Measurements from ENCODE around the gene ANO1.

ANO1 gene

DNA sequence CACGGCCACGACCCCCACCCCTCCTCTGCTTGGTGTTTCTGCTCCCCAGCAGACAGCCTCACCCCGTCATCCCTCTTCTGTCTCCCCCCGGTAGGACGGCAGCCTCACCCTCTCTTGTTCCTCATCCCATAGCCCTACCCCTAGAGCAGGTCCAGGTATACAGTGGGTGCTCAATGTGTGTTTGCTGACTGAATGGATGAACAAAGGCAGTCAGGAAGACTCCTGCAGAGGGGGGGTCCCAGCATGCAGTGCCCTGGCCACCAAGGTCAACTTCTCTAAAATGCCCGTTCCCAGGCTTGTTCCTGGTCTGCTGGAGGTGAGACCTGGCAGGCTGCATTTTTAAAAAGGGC, 90.3 kb downstream of the ANO1 start:
- ATAC-seq: no peak
- no peak for TF ChIP-seq TOX (CRISPR knock-in tag; IDR thresholded peaks at IDR 0.05; ENCODE audit: borderline replicate concordance)
- TF ChIP-seq, protein P1, sequence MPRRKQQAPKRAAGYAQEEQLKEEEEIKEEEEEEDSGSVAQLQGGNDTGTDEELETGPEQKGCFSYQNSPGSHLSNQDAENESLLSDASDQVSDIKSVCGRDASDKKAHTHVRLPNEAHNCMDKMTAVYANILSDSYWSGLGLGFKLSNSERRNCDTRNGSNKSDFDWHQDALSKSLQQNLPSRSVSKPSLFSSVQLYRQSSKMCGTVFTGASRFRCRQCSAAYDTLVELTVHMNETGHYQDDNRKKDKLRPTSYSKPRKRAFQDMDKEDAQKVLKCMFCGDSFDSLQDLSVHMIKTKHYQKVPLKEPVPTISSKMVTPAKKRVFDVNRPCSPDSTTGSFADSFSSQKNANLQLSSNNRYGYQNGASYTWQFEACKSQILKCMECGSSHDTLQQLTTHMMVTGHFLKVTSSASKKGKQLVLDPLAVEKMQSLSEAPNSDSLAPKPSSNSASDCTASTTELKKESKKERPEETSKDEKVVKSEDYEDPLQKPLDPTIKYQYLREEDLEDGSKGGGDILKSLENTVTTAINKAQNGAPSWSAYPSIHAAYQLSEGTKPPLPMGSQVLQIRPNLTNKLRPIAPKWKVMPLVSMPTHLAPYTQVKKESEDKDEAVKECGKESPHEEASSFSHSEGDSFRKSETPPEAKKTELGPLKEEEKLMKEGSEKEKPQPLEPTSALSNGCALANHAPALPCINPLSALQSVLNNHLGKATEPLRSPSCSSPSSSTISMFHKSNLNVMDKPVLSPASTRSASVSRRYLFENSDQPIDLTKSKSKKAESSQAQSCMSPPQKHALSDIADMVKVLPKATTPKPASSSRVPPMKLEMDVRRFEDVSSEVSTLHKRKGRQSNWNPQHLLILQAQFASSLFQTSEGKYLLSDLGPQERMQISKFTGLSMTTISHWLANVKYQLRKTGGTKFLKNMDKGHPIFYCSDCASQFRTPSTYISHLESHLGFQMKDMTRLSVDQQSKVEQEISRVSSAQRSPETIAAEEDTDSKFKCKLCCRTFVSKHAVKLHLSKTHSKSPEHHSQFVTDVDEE (CRISPR knock-in tag; IDR thresholded peaks at IDR 0.05): no peak
- TF ChIP-seq POU6F1 (CRISPR knock-in tag; IDR thresholded peaks at IDR 0.05; ENCODE audit: borderline replicate concordance, low read depth): no peak
- no peak for TF ChIP-seq ARNTL (CRISPR knock-in tag; IDR thresholded peaks at IDR 0.05; ENCODE audit: borderline replicate concordance, low read depth)
- no peak for TF ChIP-seq GLIS3 (CRISPR knock-in tag; IDR thresholded peaks at IDR 0.05)
- no peak for TF ChIP-seq OSR1 (CRISPR knock-in tag; IDR thresholded peaks at IDR 0.05)
- no peak for TF ChIP-seq SNAI2 (CRISPR knock-in tag; IDR thresholded peaks at IDR 0.05)
- no peak for TF ChIP-seq ZFP30 (CRISPR knock-in tag; IDR thresholded peaks at IDR 0.05)
- no peak for TF ChIP-seq RARB (CRISPR knock-in tag; IDR thresholded peaks at IDR 0.05)
- TF ChIP-seq ZNF70 (CRISPR knock-in tag; IDR thresholded peaks at IDR 0.05): no peak
- TF ChIP-seq ZNF565 (CRISPR knock-in tag; conservative IDR thresholded peaks at IDR 0.05; ENCODE audit: low read depth): no peak

DNA sequence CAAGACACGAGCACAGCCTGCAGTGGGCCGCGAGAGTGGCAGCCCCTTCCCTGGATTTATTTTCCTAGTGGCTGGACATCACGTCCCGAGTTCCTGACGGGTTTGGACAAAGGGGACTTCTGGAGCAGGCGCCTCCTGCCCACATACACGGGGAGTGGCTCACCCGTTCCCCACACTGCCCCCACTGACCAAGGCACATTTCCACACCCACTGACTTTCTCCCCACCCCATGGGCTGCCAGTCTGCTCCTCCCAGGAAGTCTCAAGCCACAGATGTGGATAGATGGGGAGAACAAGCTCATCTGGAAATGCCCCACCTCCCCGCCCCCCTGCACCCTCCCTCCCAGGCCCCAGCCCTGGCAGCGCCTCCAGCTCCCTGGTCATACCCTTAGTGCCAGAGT, 91.0 kb downstream of the ANO1 start:
- TF ChIP-seq OSR1 (CRISPR knock-in tag; IDR thresholded peaks at IDR 0.05) (no peak), ESRRG (CRISPR knock-in tag; IDR thresholded peaks at IDR 0.05) (no peak), ZFP3 (CRISPR knock-in tag; IDR thresholded peaks at IDR 0.05) (no peak), BACH2 (CRISPR knock-in tag; IDR thresholded peaks at IDR 0.05; ENCODE audit: borderline replicate concordance) (no peak), ZNF565 (CRISPR knock-in tag; conservative IDR thresholded peaks at IDR 0.05; ENCODE audit: low read depth) (no peak), ZNF8 (CRISPR knock-in tag; IDR thresholded peaks at IDR 0.05) (no peak), POU6F1 (CRISPR knock-in tag; IDR thresholded peaks at IDR 0.05; ENCODE audit: borderline replicate concordance, low read depth) (no peak), SNAI2 (CRISPR knock-in tag; IDR thresholded peaks at IDR 0.05) (no peak), ZFP30 (CRISPR knock-in tag; IDR thresholded peaks at IDR 0.05) (no peak), RARB (CRISPR knock-in tag; IDR thresholded peaks at IDR 0.05) (no peak)
- no peak for ATAC-seq

DNA sequence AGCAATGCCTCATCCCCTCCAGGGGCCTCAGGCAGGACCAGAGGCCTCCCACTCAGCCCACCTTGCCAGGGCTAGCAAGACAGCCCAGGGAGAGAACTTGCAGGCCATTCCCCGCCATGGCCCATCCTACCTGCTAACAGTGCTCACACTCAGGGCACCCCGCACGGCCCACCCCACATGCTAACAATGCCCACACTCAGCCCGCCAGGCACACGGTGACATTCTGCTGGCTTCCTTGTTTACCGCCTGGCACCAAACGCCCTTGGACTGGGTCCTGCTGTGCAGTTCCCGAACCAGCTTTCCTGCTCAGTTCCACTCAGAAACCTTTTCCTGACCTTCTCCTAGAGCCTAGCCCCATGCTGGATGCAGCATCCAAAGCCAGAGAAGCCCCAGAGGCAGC, 91.5 kb downstream of the ANO1 start:
- TF ChIP-seq CSRNP3 (CRISPR knock-in tag; IDR thresholded peaks at IDR 0.05) (no peak), BACH2 (CRISPR knock-in tag; IDR thresholded peaks at IDR 0.05; ENCODE audit: borderline replicate concordance) (no peak), ZNF70 (CRISPR knock-in tag; IDR thresholded peaks at IDR 0.05) (no peak), ZC3H10 (CRISPR knock-in tag; IDR thresholded peaks at IDR 0.05) (no peak), ZNF565 (CRISPR knock-in tag; conservative IDR thresholded peaks at IDR 0.05; ENCODE audit: low read depth) (no peak), ZFP30 (CRISPR knock-in tag; IDR thresholded peaks at IDR 0.05) (no peak), ZNF8 (CRISPR knock-in tag; IDR thresholded peaks at IDR 0.05) (no peak), ISL1 (CRISPR knock-in tag; IDR thresholded peaks at IDR 0.05) (no peak), PPARA (CRISPR knock-in tag; IDR thresholded peaks at IDR 0.05; ENCODE audit: borderline replicate concordance) (no peak), SNAI2 (CRISPR knock-in tag; IDR thresholded peaks at IDR 0.05) (no peak), OSR1 (CRISPR knock-in tag; IDR thresholded peaks at IDR 0.05) (no peak), TCF4 (CRISPR knock-in tag; IDR thresholded peaks at IDR 0.05; ENCODE audit: borderline replicate concordance) (no peak), POU6F1 (CRISPR knock-in tag; IDR thresholded peaks at IDR 0.05; ENCODE audit: borderline replicate concordance, low read depth) (no peak), ZFP3 (CRISPR knock-in tag; IDR thresholded peaks at IDR 0.05) (no peak), TOX (CRISPR knock-in tag; IDR thresholded peaks at IDR 0.05; ENCODE audit: borderline replicate concordance) (no peak)
- TF ChIP-seq, protein P1 (CRISPR knock-in tag; IDR thresholded peaks at IDR 0.05): no peak
- ATAC-seq: no peak

Measured in SK-N-SH treated with all-trans-retinoic acid at 6 μM for 48 hours (cell line).